ENCODE data around the gene LCE3D.
"Not testable (repeated sequence)": the region's sequence is repeated elsewhere in the genome, so short reads cannot be mapped to it uniquely, and the experiment has no call there.

LCE3D gene, protein sequence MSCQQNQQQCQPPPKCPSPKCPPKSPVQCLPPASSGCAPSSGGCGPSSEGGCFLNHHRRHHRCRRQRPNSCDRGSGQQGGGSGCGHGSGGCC

DNA sequence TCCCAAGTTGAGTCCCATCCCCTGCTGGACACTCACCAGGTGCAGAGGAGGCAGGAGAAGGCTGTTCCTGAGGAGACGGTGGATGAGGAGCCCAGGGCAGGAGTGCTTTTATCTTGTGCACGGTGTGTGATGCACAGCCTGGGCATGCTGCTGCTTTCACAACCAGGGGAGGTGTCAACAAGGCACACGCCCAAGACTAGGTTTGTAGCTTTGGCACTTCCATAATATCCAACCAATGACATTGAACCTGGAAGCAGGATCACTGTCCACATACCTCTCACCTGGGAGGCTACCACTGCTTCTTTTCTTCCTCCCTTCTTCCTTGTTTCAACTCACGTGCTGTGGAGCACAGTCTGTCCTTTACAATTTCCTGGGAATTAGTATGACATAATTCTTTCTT is at the start of gene LCE3D:
TSS of gene LCE3D (minus strand) at position 84 of the 400 bp plus-strand sequence. CDS start 580 bp downstream, outside the sequence.
- no peak for ATAC-seq

DNA sequence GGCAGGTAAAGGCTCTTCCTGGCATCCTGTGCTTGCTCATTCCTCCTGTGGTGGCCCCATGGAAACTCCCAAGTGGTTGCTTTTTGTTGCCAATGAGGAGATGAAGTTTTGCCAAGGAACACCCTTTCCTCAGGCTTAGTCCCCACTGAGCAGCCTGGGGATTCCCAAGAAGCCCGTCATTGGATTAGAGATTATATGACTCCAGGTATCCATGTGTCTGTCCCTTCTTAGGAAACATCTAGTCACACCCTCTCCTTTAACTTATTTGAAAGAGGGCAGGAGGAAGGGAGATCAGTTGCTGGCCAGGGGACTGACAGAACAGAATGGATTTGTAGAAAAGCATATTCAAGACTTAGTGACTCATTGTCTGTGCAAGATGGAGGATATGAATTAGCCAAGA is 46.4 kb upstream of the LCE3D start:
- no peak for ATAC-seq

DNA sequence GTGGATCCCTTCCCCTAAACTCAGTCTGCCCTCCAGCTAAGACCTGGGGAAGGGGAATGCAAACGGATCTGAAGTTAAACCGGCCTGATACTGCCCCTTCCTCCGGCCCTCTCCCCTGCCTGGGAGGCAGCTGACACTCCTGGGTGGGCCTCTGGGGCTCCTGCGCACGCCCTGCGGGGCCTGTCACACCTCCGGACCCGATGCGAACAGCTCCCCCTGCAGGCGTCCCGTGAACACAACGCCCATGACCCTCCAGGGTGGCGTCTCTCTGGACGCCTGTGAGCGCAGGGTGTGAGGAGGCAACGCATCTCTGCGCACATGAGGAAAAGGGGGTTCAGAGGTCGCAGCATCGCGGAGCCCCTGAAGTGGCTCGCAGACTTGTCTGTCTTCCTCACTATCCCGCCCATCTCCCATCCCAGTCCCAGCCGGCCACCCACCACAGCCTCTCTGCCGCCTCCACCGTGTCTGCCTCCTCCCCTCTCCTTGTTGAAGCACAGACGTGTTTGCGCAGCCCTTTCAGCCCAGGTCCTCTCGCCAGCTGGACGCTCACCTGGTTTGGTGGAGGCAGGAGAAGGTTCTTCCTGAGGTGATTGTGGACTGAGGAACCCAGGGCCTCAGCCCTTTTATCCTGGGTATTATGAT is 43.0 kb upstream of the LCE3D start:
- no peak for ATAC-seq

DNA sequence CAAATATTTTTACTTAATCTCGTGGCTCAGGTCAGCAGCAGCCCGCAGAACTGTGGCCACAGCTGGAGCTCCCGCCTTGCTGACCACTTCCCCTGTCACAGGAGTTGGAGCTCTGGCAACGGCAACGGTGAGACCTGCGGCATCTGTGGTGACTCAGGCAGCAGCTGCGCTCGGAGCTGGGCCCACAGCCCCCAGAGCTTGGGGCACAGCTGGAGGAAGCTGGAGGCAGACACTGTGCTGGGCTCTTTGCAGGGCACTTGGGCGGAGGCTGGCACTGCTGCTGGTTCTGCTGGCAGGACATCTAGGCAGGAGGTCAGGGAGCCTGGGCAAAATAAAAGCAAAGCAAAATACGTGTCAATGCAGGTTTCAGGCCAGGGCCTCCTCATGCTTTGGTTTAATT is 42.5 kb upstream of the LCE3D start, which contains the start of gene LCE3A:
TSS of gene LCE3A (minus strand) at position 301 of the 400 bp plus-strand sequence. CDS start at position 301, 0 bp downstream.
- ATAC-seq: no peak

DNA sequence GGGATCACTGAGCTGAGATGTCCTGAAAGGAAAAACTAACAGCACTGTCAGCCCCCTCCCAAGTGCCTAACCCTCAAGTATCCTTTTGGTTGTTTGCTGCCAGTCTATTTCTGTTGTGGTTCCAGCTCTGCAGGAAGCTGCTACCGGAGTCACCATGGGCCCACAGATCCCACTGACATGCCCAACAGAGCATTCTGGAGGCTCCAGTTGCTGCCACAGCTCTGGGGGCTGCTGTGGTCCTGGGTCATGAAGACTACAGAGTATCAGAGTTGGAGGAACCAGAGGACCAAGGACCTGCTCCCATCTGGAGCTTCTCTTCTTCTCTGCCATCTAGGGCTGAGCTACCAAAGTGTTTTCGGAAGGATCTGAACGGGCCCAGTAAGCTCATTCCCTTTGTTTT is 41.7 kb upstream of the LCE3D start:
- no peak for ATAC-seq

DNA sequence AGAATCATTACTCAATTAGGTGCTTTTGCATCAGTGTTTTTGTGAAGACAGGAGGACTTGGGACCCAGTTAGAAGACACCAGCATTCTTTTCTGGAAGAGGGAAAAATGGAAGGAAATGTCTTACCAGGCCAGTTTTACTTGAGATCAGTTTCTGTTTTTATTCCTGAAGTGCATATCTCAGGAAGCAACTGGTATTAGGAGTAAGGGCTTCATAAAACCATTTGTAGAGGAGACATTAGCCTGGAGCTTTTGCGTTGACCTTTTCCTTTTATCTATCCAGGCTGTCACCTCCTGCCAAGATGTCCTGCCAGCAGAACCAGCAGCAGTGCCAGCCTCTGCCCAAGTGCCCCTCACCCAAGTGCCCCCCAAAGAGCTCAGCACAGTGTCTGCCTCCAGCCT is 33.2 kb upstream of the LCE3D start, which contains the start of gene LCE3B:
TSS of gene LCE3B (plus strand) at position 301 of the 400 bp plus-strand sequence. CDS start at position 301, 0 bp downstream.
- ATAC-seq: no peak

DNA sequence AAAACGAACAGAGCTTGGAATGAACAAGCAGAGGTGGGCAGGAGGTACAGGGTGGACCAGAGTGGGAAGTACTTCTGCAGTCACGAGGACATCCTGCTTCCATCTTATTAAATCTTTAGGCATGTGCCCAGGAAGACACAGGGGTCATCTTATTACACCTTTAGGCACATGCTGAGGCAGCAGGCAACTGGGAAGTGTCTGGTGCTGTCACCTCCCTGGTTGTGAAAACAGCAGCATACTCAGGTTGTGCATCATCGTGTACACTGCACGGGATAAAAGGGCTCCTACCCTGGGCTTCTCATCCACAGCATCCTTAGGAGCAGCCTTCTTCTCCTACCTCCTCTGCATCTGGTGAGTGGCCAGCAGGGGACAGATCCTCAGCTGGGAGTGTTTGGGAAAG is 19.6 kb upstream of the LCE3D start, which contains the start of gene LCE3C:
TSS of gene LCE3C (plus strand) at position 301 of the 400 bp plus-strand sequence. CDS start 498 bp downstream, outside the sequence.
- no peak for ATAC-seq

DNA sequence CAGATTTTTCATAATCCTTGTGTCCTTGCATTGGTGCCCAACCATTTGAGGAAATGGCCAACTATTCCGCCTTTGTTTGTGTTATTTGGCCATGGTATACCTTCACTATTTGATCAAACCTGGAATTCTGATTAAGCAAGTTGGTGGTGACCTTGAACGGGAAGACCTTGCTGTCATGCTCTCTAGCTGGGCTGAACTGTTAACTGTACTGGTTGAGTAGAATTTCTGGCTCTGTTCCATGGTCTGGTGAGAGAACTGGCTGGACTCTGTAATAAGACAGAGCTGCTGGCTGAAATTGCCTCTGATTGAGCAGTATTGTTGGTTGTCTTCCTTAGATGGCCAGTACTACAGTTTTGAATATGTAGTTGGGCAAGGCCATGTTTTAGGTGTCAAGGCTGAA is 16.7 kb upstream of the LCE3D start:
- ATAC-seq: no peak

DNA sequence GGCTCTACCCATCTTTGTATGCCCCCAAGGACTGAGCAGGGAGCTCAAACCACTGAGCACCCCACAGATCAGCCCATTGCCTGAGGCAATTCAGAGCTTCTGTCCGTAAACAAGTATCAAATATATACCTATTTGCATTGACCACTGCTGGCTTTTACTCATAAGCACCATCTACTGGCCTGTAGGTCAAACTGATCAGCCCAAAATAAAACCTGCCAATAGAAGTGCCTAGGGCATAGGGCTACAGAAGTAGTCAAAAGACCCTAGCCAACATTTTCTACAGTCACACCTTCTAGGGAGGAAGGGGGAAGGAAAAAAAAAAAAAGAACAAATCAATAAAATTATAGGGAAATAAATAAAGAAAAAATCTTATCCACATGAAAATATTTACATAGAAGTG is 5.3 kb upstream of the LCE3D start:
- no peak for ATAC-seq

DNA sequence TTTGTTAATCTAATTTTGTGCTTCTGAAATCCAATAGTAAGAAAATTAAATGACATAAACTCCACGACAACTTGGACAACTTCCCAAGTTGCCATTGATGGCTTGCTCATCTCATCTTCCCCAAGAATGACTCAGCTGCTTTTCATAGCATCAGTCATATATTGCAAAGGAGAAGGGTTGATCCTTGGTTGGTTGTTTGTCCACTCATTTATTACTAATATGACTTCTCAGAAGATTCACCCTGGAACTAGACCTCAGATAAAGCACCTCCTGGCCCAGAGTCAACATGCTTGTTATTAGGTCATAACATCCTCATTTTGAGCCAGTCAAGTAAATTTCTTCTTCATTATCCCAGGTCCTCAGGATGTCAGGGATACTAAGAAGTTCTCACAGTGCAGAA is 2.3 kb upstream of the LCE3D start:
- ATAC-seq: no peak

DNA sequence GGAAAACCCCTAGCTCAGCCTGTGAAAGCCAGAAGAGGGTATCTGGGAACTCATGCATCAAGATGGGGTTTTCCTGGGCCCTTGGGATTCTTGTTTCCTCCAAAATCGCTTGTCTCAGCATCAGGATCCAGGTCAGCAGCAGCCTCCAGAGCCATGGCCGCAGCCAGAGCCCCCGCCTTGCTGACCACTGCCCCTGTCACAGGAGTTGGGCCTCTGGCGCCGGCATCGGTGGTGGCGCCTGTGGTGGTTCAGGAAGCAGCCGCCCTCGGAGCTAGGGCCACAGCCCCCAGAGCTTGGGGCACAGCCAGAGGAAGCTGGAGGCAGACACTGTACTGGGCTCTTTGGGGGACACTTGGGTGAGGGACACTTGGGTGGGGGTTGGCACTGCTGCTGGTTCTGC is 790 bp downstream of the LCE3D start:
- ATAC-seq: not testable (repeated sequence)

DNA sequence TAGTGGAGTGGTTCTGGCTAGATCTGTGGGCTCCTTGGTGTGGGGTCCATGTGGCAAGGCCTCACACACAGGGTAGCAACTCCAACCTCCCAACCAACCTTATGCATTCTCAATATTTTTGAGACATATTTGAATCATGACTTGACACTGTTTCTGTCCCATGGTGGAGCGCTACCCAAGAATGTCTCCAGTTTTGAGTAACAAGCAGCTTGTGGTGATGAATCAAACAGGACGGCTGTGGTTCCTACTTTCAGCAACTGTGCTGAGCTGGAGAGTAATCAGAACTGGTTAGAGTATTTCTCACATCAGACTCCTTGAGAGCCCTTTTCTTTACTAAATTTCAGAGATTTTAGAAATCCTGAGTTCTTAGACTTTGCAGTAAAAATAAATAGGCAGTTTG is 3.1 kb downstream of the LCE3D start:
- ATAC-seq: no peak

DNA sequence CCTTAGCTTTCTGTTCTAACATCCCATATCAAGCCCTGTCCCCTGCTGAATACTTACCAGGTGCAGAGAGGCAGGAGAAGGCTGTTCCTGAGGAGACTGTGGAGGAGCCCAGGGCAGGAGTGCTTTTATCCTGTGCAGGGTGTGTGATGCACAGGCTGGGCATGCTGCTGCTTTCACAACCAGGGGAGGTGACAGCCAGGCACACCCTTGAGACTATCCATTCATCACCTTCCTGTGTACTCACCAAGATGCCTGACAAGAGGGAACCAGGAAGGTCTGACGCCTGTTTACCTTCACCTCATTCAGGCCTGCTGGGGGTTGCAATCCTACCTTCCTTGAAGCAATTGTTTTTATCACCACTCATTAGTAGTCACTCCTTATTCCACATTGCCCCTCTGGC is 13.6 kb downstream of the LCE3D start, which contains the start of gene LCE3E:
TSS of gene LCE3E (minus strand) at position 100 of the 400 bp plus-strand sequence. CDS start 572 bp downstream, outside the sequence.
- no peak for ATAC-seq

DNA sequence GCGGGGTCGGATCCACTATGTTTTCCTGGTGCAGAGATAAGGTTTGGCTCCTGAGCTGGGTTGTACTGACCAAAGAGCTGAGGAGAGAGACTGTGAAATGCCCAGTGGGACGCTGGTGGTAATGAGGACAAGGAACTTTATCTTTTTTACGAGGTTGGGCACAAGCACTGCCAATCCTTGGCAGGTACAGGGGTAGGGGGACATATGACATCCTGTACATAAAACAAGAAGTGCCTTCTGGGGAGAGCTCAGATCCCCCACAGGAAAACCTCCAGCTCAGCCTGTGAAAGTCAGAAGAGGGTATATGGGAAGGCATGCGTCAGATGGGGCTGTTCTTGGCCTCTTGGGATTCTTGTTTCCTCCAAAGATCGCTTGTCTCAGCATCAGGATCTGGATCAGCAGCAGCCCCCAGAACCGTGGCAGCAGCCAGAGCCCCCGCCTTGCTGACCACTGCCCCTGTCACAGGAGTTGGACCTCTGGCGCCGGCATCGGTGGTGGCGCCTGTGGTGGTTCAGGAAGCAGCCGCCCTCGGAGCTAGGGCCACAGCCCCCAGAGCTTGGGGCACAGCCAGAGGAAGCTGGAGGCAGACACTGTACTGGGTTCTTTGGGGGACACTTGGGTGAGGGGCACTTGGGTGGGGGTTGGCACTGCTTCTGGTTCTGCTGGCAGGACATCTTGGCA is 14.6 kb downstream of the LCE3D start:
- ATAC-seq: no peak

DNA sequence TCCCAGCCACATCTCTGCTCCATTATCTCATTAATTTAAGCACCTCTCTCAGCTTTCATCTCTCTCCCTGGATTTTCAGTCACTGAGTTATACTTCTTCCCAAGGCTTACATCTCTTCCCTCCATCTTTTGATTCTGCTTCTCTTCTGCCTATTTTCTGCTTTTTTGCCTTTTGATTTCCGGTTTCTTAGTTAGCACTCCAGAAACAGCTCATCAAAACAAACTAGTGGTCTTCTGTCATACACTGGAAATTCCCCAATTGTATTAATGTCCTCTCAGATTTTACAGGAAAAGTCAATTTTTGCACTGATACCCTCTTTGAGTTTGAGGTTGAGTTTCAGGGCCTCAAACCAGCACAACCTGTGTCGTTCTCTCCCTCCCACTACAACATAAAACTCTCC is 15.2 kb downstream of the LCE3D start:
- no peak for ATAC-seq

DNA sequence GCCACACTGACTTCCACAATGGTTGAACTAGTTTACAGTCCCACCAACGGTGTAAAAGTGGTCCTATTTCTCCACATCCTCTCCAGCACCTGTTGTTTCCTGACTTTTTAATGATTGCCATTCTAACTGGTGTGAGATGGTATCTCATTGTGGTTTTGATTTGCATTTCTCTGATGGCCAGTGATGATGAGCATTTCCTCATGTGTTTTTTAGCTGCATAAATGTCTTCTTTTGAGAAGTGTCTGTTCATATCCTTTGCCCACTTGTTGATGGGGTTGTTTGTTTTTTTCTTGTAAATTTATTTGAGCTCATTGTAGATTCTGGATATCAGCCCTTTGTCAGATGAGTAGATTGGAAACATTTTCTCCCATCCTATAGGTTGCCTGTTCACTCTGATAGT is 32.0 kb downstream of the LCE3D start:
- ATAC-seq: not testable (repeated sequence)

DNA sequence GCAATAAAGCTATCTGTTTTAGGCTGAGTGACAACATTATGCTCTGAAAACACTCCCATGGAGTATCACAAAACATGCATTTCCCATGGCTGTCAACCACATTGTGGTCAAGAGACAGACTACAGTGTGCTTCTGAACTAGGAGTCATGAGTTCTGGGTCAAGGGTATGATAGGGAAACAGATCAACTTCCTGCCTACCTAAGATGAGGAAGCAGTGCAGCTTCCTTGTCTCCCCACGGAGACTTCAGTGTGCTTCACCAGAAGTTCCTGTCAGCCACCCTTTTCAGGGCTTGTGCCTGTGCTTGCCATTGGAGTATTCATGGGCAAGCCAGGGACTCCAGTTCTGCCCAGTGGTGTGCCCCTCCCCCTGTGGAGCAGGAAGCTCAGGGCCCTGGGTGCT is 33.6 kb downstream of the LCE3D start:
- ATAC-seq: no peak

DNA sequence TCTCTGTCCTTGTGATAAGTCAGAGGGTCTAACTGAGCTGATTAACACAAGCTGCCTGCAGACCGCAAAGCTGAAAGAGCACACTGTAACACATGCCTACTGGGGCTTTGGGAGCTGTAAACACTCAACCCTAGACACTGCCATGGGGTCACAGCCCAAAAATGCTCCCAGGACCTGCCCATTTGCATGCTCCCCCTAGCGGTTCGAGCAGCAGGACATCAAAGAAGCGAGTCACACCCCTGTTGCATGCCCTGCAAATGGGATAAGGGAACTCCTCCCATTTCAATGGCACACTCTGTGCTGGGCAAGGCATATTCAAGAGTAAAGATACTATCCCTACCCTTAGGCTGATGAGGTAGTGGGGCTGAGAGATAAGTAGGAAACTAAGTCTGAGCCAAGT is 36.5 kb downstream of the LCE3D start:
- ATAC-seq: no peak

DNA sequence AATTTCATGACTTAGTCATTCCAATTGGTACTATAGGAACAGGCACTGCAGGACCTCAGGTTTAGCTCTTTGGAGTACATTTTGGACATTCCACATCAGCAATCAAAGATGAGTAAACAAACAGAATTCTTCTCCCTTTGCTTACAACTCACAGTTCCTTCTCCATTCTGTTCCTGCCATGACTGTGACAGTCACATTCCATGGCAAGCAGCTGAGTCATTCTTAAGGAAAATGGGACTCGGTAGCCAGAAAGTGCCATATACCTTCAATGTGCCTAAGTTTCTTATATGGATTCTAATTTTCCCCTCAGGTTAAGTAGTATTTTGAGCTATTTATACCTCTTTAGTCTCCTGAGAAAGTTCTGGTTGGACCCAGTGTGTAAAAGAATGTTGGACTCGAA is 40.4 kb downstream of the LCE3D start:
- ATAC-seq: no peak

DNA sequence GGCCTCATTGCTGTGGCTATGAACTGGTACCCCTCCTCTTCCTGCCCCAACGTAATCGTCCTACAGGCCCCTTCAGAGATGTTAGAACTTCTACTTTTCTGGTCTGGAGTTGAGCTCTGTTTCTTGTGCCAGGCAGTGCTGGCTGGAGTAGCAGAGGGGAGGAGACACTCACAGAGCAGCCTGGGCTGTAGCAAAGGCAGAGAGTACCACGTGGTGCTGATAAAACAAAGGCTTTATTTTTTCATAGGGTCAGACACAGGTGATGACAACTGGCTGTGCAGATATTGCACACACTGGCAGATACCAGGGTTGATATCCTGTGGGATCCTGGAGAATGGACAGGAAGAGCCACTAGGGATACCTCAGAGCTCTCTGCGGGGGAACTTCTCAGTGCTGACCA is 42.8 kb downstream of the LCE3D start:
- no peak for ATAC-seq

DNA sequence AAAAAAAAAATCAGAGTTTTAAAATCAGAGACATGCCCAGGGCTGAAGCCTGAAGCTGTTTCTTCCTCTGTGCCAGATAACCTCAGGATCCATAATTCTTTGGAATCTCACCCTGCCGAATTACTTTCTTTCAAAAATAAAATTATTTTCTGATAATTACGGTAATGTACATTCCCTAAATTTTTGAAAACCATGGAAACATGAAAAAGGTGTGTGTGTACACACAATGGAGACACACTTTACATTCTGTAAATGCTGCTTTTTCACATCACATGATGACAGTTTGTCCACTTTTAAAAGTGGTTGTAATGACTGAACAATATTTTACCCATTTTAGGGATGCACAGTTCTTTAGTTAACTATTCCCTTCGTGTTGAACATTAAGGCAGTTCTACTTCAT is 44.5 kb downstream of the LCE3D start:
- ATAC-seq: no peak

DNA sequence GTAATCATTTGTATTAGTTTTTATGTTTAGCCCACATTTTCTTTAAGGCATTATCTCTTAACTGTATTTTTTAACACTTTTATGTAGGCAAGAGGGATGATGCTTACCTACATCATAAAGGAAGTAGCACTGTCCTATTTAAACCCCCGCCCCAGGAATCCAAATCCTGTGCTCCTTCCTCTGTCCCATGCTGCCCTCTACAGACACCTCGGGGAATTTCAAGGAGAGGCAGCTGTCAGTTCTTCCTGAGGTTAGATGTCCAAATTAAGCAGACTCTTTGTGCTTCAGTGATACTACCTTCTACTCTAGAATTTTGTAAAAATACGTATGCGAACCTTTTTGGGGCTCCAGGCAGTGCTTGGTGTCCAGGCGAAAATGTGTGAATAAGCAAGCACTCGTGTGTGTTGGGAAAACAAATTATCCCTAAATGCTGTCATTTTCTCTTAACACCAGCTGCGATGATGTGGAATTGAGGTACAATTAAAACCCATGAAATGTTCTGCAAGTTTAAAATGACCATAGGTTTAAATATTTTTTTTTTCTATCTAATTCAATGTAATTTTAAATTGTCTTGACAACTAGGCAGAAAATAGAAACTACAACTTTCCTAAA is 46.9 kb downstream of the LCE3D start:
- ATAC-seq: no peak

All from activated CD4-positive, CD25-positive, alpha-beta regulatory T cell treated with anti-CD3 and anti-CD28 coated beads, Interleukin-2, amount 50 U/mL, for 24 hours (primary cell).